OCI-LY1 (cell line): Measurements from ENCODE around the gene APLN.

Source experiments
- CTCF ChIP-seq: fragments of 200-600 bp; sonication (generic), shearing (Covaris generic); IDR thresholded peaks from 2 replicates; pipeline ENCODE4 v1.5.1; 2017; ENCODE audit warnings: mild to moderate bottlenecking, antibody characterized with exemption, low read length, moderate library complexity, mixed read lengths
- EZH2 ChIP-seq: fragments of 200-600 bp; sonication (generic), shearing (Covaris generic); IDR thresholded peaks from 2 replicates; pipeline ENCODE4 v1.8.0; 2017; ENCODE audit warnings: borderline replicate concordance, mixed run types, mild to moderate bottlenecking, antibody characterized with exemption, low read length, moderate library complexity, mixed read lengths

GRCh38 chrX:129653971-129654651 lies 645 bp downstream of the APLN start:
- TF ChIP-seq EZH2 (no peak), CTCF (no peak)
